Measurements from ENCODE around the gene GPR157. TPM values are rescaled to one million over a fixed set of nuclear protein-coding genes. Genes with fewer than 3 reads are reported as not detected.
A peak's percentile ranks its signal among the peaks of the same experiment; 100 is the strongest.

Gene GPR157
- total RNA-seq: 1 to 10 TPM; 3.5 to 5.0 TPM

- CTCF ChIA-PET: interaction anchor here (0.6 to 2.6 kb wide), 2 partner anchors 13 to 363 kb away, joined by 3 to 19 read pairs; no protein-coding TSS in a partner anchor
- no peaks in the 10 kb centered on the region for H3K9me3 Mint-ChIP-seq
- H3K36me3 Mint-ChIP-seq (ENCODE audit: low read depth): no peaks in the 10 kb centered on the region
- H3K27ac Mint-ChIP-seq: peak within 1 kb of the TSS; percentile 9
- H3K4me1 Mint-ChIP-seq: peaks cover 31% of the 10 kb centered on the region
- POLR2A ChIA-PET: interaction anchor here (1.2 kb wide), 1 partner anchor 106 kb away, joined by 3 read pairs; the partner anchor contains the start of gene H6PD
- H3K27me3 Mint-ChIP-seq: peaks cover 11% of the 10 kb centered on the region
- H3K4me3 Mint-ChIP-seq: peak within 1 kb of the TSS; percentile 83
- peak; percentile 87 for DNase-seq
These were observed at the start of gene GPR157 for GRCh38 chr1:9128520-9129265. Gene GPR157, minus strand, starts transcription at chr1:9129102. Its CDS starts 75 bp downstream, at chr1:9129027.

GRCh38 chr1:9174762-9175161 lies 45.9 kb upstream of the GPR157 start:
- H3K27me3 Mint-ChIP-seq: no peaks in the 10 kb centered on the region
- no peaks in the 10 kb centered on the region for H3K9me3 Mint-ChIP-seq
- no peak overlapping the region for H3K27ac Mint-ChIP-seq
- H3K4me3 Mint-ChIP-seq: no peak overlapping the region
- ChIA-PET CTCF (interaction anchor here (1.1 kb wide), 1 partner anchor 20 kb away, joined by 4 read pairs; no protein-coding TSS in a partner anchor), POLR2A (no interaction called here)
- peaks cover 12% of the 10 kb centered on the region for H3K36me3 Mint-ChIP-seq (ENCODE audit: low read depth)
- peaks cover 5% of the 10 kb centered on the region for H3K4me1 Mint-ChIP-seq
- DNase-seq: no peak

DNA sequence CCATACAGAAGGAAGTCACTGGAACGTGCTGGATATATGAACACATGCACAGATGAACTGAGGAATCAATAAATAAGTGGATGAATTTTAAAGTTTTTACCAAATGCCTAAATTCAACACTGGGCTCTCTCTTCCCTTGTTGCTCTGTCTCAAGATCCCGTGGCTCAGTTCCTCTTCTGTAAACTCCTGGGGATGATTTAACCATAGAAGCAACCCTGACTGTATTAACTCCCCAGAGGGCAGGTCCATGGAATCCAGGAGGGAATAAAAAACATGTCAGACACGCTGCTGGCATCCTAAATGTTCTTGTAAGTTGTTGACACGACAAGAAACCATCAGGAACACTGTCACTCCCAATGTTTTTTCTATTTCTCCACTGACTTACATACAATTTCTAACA lies 45.3 kb upstream of the GPR157 start:
- Mint-ChIP-seq H3K27ac (no peak overlapping the region), H3K9me3 (no peaks in the 10 kb centered on the region), H3K36me3 (ENCODE audit: low read depth) (peaks cover 13% of the 10 kb centered on the region), H3K4me1 (peaks cover 2% of the 10 kb centered on the region), H3K4me3 (no peak overlapping the region), H3K27me3 (no peaks in the 10 kb centered on the region)
- CTCF ChIA-PET: no interaction called here
- POLR2A ChIA-PET: no interaction called here
- no peak for DNase-seq

GRCh38 chr1:9169601-9170137 lies 40.8 kb upstream of the GPR157 start:
- H3K4me1 Mint-ChIP-seq: peaks cover 2% of the 10 kb centered on the region
- no peaks in the 10 kb centered on the region for H3K27me3 Mint-ChIP-seq
- H3K27ac Mint-ChIP-seq: no peak overlapping the region
- H3K36me3 Mint-ChIP-seq (ENCODE audit: low read depth): peaks cover 4% of the 10 kb centered on the region
- H3K9me3 Mint-ChIP-seq: no peaks in the 10 kb centered on the region
- CTCF ChIA-PET: interaction anchor here (1.1 kb wide), 1 partner anchor 11 kb away, joined by 4 read pairs; no protein-coding TSS in a partner anchor
- H3K4me3 Mint-ChIP-seq: no peak overlapping the region
- POLR2A ChIA-PET: no interaction called here
- DNase-seq: no peak

GRCh38 chr1:9167638-9168037 lies 38.7 kb upstream of the GPR157 start:
- ChIA-PET CTCF (interaction anchor here (0.6 to 1.7 kb wide), 2 partner anchors 13 to 18 kb away, joined by 3 to 7 read pairs; no protein-coding TSS in a partner anchor), POLR2A (no interaction called here)
- no peak for DNase-seq
- Mint-ChIP-seq H3K4me3 (no peak overlapping the region), H3K27ac (no peak overlapping the region), H3K4me1 (peaks cover 19% of the 10 kb centered on the region), H3K27me3 (no peaks in the 10 kb centered on the region), H3K36me3 (ENCODE audit: low read depth) (peaks cover 4% of the 10 kb centered on the region), H3K9me3 (no peaks in the 10 kb centered on the region)

- CTCF ChIA-PET: interaction anchor here (0.7 to 1.9 kb wide), 5 partner anchors 14 to 249 kb away, joined by 3 to 11 read pairs (median 4); no protein-coding TSS in a partner anchor
- H3K36me3 Mint-ChIP-seq (ENCODE audit: low read depth): peaks cover 4% of the 10 kb centered on the region
- DNase-seq: no peak
- POLR2A ChIA-PET: no interaction called here
- no peaks in the 10 kb centered on the region for H3K9me3 Mint-ChIP-seq
- H3K4me3 Mint-ChIP-seq: no peak overlapping the region
- H3K4me1 Mint-ChIP-seq: peaks cover 20% of the 10 kb centered on the region
- H3K27ac Mint-ChIP-seq: no peak overlapping the region
- no peaks in the 10 kb centered on the region for H3K27me3 Mint-ChIP-seq
These were observed 37.7 kb upstream of the GPR157 start for GRCh38 chr1:9166289-9167235.

DNA sequence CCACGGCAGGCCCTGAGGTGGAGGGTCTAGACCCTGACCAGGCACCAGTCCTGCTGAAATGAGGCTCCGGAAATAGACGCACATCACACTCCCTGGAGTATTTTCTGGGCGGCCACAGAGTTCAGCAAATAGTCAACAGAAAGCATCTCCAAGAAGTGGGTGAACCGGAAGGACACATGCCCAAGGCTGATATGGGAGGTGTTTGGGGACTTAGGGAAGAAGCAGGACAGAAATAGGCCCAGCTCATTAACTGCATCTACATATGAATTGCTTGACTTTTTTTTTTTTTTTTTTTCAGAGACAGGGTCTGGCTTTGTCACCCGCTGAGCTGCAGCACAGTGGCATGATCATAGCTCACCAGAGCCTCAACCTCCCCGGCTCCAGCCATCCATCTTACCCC lies 36.5 kb upstream of the GPR157 start:
- Mint-ChIP-seq H3K36me3 (ENCODE audit: low read depth) (peaks cover 4% of the 10 kb centered on the region), H3K4me1 (peaks cover 20% of the 10 kb centered on the region), H3K9me3 (no peaks in the 10 kb centered on the region), H3K27ac (no peak overlapping the region), H3K27me3 (no peaks in the 10 kb centered on the region), H3K4me3 (no peak overlapping the region)
- POLR2A ChIA-PET: no interaction called here
- no peak for DNase-seq
- CTCF ChIA-PET: interaction anchor here (0.9 to 1.9 kb wide), 4 partner anchors 15 to 31 kb away, joined by 3 to 11 read pairs (median 4); no protein-coding TSS in a partner anchor

DNA sequence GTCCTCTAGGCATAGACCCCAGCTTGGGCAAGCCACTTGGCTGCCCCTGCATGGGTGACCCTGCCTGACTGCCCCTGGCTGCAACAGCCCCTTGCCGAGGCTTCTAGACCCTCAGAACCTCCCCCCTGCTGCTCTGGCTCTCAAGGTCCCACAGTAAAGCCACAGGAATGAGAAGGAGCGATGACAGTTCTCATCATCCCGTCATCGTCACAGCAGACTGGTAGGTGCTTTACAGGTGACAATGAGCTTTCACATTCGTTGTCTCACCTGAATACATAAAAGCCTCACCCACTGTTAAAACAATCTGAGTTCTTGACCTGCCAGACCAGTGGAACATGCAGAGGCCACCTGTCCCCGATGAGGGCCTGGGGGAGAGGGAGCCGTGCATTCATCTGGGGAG lies 36.0 kb upstream of the GPR157 start:
- Mint-ChIP-seq H3K27ac (no peak overlapping the region), H3K4me1 (peaks cover 20% of the 10 kb centered on the region), H3K4me3 (no peak overlapping the region), H3K9me3 (no peaks in the 10 kb centered on the region), H3K27me3 (no peaks in the 10 kb centered on the region), H3K36me3 (ENCODE audit: low read depth) (peaks cover 3% of the 10 kb centered on the region)
- ChIA-PET CTCF (interaction anchor here (1.0 to 1.9 kb wide), 3 partner anchors 16 to 23 kb away, joined by 3 to 11 read pairs (median 3); no protein-coding TSS in a partner anchor), POLR2A (no interaction called here)
- DNase-seq: no peak

DNA sequence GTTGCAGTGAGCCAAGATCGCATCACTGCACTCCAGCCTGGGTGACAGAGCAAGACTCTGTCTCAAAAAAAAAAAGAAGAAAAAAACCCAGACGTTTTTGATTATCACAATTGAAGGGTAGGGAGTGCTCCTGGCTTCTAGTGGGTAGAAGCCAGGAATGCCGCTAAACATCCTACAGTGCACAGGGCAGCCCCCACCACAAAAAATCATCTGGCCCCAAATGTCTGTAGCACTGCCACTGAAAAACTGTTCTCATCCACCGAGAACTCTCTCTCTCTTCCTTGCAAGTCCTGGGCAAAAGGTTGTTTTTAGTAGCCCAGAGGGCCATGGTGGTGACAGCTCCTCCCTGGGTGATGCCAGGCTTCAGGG lies 35.6 kb upstream of the GPR157 start:
- CTCF ChIA-PET: interaction anchor here (1.0 kb wide), 1 partner anchor 16 kb away, joined by 3 read pairs; no protein-coding TSS in a partner anchor
- H3K27me3 Mint-ChIP-seq: no peaks in the 10 kb centered on the region

DNA sequence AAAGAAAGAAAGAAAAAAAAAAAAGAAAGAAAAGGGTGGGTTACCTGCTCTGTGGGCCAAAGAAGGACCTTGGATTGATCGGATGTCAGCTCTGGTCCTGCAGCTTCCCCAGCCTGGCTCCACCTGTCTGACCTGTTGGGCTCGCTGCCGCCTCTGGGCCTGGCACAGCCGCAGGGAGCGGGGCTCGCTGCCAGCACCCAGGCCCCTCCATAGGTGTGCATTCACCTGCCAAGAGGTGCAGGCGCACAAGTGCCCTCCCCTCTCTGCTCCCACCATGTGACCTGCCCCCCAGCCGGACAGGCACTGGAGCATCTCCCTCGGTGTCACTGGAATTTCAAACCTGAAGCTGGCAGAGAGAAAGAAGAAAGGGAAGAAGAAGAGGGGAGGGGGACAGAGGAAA lies 33.1 kb upstream of the GPR157 start:
- Mint-ChIP-seq H3K9me3 (no peaks in the 10 kb centered on the region), H3K36me3 (ENCODE audit: low read depth) (no peaks in the 10 kb centered on the region), H3K4me1 (peaks cover 20% of the 10 kb centered on the region), H3K27me3 (no peaks in the 10 kb centered on the region), H3K4me3 (no peak overlapping the region), H3K27ac (no peak overlapping the region)
- ChIA-PET POLR2A (no interaction called here), CTCF (interaction anchor here (1.0 kb wide), 1 partner anchor 20 kb away, joined by 3 read pairs; no protein-coding TSS in a partner anchor)
- DNase-seq: no peak

More for the DNA sequence above, 35.6 kb upstream of the GPR157 start:
- no peaks in the 10 kb centered on the region for H3K36me3 Mint-ChIP-seq (ENCODE audit: low read depth)
- no peaks in the 10 kb centered on the region for H3K9me3 Mint-ChIP-seq
- no peak overlapping the region for H3K4me3 Mint-ChIP-seq
- DNase-seq: no peak
- peaks cover 20% of the 10 kb centered on the region for H3K4me1 Mint-ChIP-seq
- POLR2A ChIA-PET: no interaction called here
- H3K27ac Mint-ChIP-seq: no peak overlapping the region

- Mint-ChIP-seq H3K36me3 (ENCODE audit: low read depth) (no peaks in the 10 kb centered on the region), H3K27me3 (no peaks in the 10 kb centered on the region), H3K27ac (no peak overlapping the region), H3K4me3 (no peak overlapping the region), H3K4me1 (peaks cover 20% of the 10 kb centered on the region), H3K9me3 (no peaks in the 10 kb centered on the region)
- DNase-seq: no peak
- CTCF ChIA-PET: interaction anchor here (1.0 kb wide), 1 partner anchor 21 kb away, joined by 3 read pairs; no protein-coding TSS in a partner anchor
- POLR2A ChIA-PET: no interaction called here
These were observed 32.4 kb upstream of the GPR157 start for GRCh38 chr1:9161342-9161741.

DNA sequence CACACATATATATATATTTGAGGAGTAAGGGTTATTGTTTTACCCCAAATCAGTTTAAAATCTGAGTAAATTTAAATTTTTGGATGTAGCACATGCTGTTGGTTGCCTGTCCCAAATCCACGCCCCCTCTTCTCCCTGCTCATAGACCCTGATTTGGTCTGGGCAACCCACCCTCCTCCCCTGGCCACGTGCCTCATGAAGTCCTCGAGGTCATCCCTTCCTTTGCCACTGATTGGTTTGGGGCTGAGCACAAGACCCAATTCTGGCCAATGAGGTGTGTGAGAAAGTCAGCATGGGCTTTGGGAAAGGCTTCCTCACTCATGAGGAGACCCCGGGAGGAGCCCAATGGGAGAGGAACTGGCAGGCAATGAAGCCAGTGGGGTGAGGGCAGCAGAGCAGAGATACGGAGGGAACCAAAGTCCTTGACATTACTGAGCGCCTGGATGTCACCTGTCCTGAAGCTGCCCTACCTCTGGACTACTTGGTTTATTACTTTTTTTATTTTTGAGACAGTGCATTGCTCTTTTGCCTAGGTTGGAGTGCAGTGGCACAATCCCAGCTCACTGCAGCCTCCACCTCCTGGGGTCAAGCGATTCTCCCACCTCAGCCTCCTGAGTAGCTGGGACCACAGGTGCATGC lies 31.3 kb upstream of the GPR157 start:
- Mint-ChIP-seq H3K9me3 (no peaks in the 10 kb centered on the region), H3K36me3 (ENCODE audit: low read depth) (no peaks in the 10 kb centered on the region), H3K27me3 (no peaks in the 10 kb centered on the region), H3K4me1 (peaks cover 20% of the 10 kb centered on the region), H3K4me3 (no peak overlapping the region), H3K27ac (no peak overlapping the region)
- DNase-seq: no peak
- CTCF ChIA-PET: interaction anchor here (0.9 kb wide), 1 partner anchor 18 kb away, joined by 3 read pairs; no protein-coding TSS in a partner anchor
- POLR2A ChIA-PET: no interaction called here

Data from activated CD4-positive, alpha-beta memory T cell treated with anti-CD3 and anti-CD28 coated beads, Interleukin-2, amount 10 ng/mL, durations not matched to agents 7 days and 5 days (primary cell).